ENCODE results near the gene TIGD6. TPM values are rescaled to one million over a fixed set of nuclear protein-coding genes. Genes with fewer than 3 reads are reported as not detected.

TIGD6 gene
- total and polyA plus RNA-seq, 2 of the 4 experiments (the other 2 are of a cell fraction) = 5.8 to 6.6 TPM

- no peaks in the 10 kb centered on the region for H3K79me1 ChIP-seq (ENCODE audit: low read depth in 1 of 2, low read length in 2 of 2)
- H2BK15ac ChIP-seq (ENCODE audit: low read depth, low read length) = no peak overlapping the region
- no peak overlapping the region for H3K56ac ChIP-seq (ENCODE audit: extremely low read depth, insufficient read depth, low read length)
- no peak overlapping the region for H3K27ac ChIP-seq (ENCODE audit: insufficient read depth, low read length)
- H3K23ac ChIP-seq (ENCODE audit: low read depth, low read length) = no peak overlapping the region
- no peak overlapping the region for H4K8ac ChIP-seq (ENCODE audit: low read depth in 2 of 2, low read length in 2 of 2)
- 100% methylated on average over 1 of the region's 5 CpGs; no CpG with 5 or more reads in 1 of the 2 experiments for whole genome bisulfite sequencing, 2 experiments (ENCODE audit: extremely low coverage in 2 of 2, insufficient read length in 1 of 2)
- H2AK5ac ChIP-seq (ENCODE audit: low read depth, low read length) = no peak overlapping the region
- no peaks in the 10 kb centered on the region for H3K27me3 ChIP-seq (ENCODE audit: control insufficient read depth, insufficient read depth, low read length)
- H3K9ac ChIP-seq (ENCODE audit: low read depth, low read length) = no peak overlapping the region
- no peak overlapping the region for H3K14ac ChIP-seq (replicated peaks; ENCODE audit: low read depth, low read length)
- no peaks in the 10 kb centered on the region; the same call in 1 of the 2 replicates for H3K9me1 ChIP-seq (ENCODE audit: insufficient read depth, low read length)
- H2BK120ac ChIP-seq (ENCODE audit: low read depth, low read length) = no peak overlapping the region
- ChIA-PET CTCF (no interaction called here), POLR2A (ENCODE audit: unreplicated experiment) (no interaction called here)
- no peak overlapping the region for H2BK5ac ChIP-seq (ENCODE audit: low read depth, low read length, poor library complexity, severe bottlenecking)
- DNase-seq = no peak
- no peaks in the 10 kb centered on the region for H3K9me3 ChIP-seq (ENCODE audit: control insufficient read depth, insufficient read depth, low read length)
- no peak overlapping the region for H3K4me2 ChIP-seq (ENCODE audit: low read depth, low read length)
- H2BK20ac ChIP-seq (ENCODE audit: low read depth, low read length) = no peak overlapping the region
- no peak overlapping the region for H3K4me3 ChIP-seq (ENCODE audit: insufficient read depth, low read depth, low read length)
- no peak overlapping the region for H3K18ac ChIP-seq (ENCODE audit: low read depth, low read length)
- in situ Hi-C loops (cut with MboI; ENCODE audit: low sequenced_read_pairs) (loop anchor here (5.0 kb wide), 2 partner anchors 151 to 351 kb away; no protein-coding TSS in a partner anchor), intact Hi-C loops (cut with micrococcal nuclease) (loop anchor here (10.0 kb wide), 1 partner anchor 323 kb away; no protein-coding TSS in a partner anchor), dilution Hi-C loops (cut with HindIII; ENCODE audit: low sequenced_read_pairs, unreplicated experiment) (no loop called here)
- no peak for ATAC-seq (ENCODE audit: low read depth)
- no peaks in the 10 kb centered on the region for H3K36me3 ChIP-seq (ENCODE audit: control insufficient read depth, insufficient read depth, low read length)
- no TSS peak for BruUV-seq (replicated peaks)
- no peak overlapping the region for H4K5ac ChIP-seq (ENCODE audit: low read depth, low read length)
- TF ChIP-seq FOS (IDR thresholded peaks at IDR 0.05; ENCODE audit: low read depth, low read length) (no peak), CEBPB (IDR thresholded peaks at IDR 0.05; ENCODE audit: low read depth, low read length) (0 out of 2 replicates have a peak, but pooled peaks have one; percentile 38), CTCF (conservative IDR thresholded peaks at IDR 0.05; ENCODE audit: low read depth, low read length) (no peak)
- no peaks in the 10 kb centered on the region for H4K20me1 ChIP-seq (ENCODE audit: insufficient read depth, low read length)
- H2AK9ac ChIP-seq (replicated peaks; ENCODE audit: low read depth, low read length, poor library complexity) = no peak overlapping the region
- no peaks in the 10 kb centered on the region for H3K4me1 ChIP-seq (ENCODE audit: control insufficient read depth, insufficient read depth, low read length)
- H4K91ac ChIP-seq (ENCODE audit: insufficient read depth, low read depth, low read length) = no peak overlapping the region
- H2AFZ ChIP-seq (replicated peaks; ENCODE audit: low read length, poor library complexity) = no peak overlapping the region
- no peak overlapping the region for H3K4ac ChIP-seq (ENCODE audit: low read depth, low read length)
Measured at GRCh38 chr5:149988126-149988525, 12.3 kb downstream of the TIGD6 start.
